SK-N-SH (cell line): Measurements from ENCODE around the gene ALDH1L1. TPM values are rescaled to one million over a fixed set of nuclear protein-coding genes. Genes with fewer than 3 reads are reported as not detected.
A peak's percentile ranks its signal among the peaks of the same experiment; 100 is the strongest.

Experiments used
- CTCF ChIA-PET: fragments of 300-600, 350-600 bp; formaldehyde crosslinking; extraction: SDS; loops from one replicate; lab custom pipeline; 2021; lab: Yijun Ruan, JAX
- POLR2A ChIA-PET: fragments of 350-600 bp; sonication (Branson Sonifier 250); formaldehyde crosslinking; extraction: SDS; loops from one replicate; lab custom pipeline; 2020; ENCODE audit warnings: antibody characterized with exemption, inconsistent platforms; lab: Yijun Ruan, JAX
- DNase-seq: peaks from one replicate; pipeline ENCODE4 v3.0.0; 2012
- H2AFZ ChIP-seq: fragments of 200-600 bp; sonication (generic); 2 replicates; pipeline ENCODE4 v1.8.1; 2016; ENCODE audit warnings: antibody characterized with exemption, mild to moderate bottlenecking, low read depth
- H3F3A ChIP-seq: fragments of 200-600 bp; sonication (generic); replicated peaks from 2 replicates; pipeline ENCODE3; 2016; ENCODE audit warnings: antibody characterized with exemption, mild to moderate bottlenecking; ENCODE audit not compliant: insufficient read depth
- H3K27ac ChIP-seq, 2 experiments: fragments of 200-500 bp in 1 of 2; fragments of 200-600 bp in 1 of 2; sonication (Bioruptor generic) in 1 of 2; sonication (generic), shearing (Covaris generic) in 1 of 2; 2 replicates each; pipeline versions ENCODE4 v1.5.1 to v1.6.1; 2014 to 2016; ENCODE audit warnings: low read depth in 2 of 2, inconsistent platforms in 1 of 2, low read length in 1 of 2, mild to moderate bottlenecking in 1 of 2, mixed read lengths in 1 of 2
- H3K27me3 ChIP-seq: fragments of 200-600 bp; sonication (generic), shearing (Covaris generic); 2 replicates; pipeline ENCODE4 v1.6.1; 2016; ENCODE audit warnings: mixed run types; ENCODE audit not compliant: insufficient read depth
- H3K36me3 ChIP-seq, 2 experiments: fragments of 200-500 bp in 1 of 2; fragments of 200-600 bp in 1 of 2; sonication (Bioruptor generic) in 1 of 2; sonication (generic) in 1 of 2; replicated peaks in 1 of 2; 2 replicates each; pipeline versions ENCODE3 to v1.5.1; 2014 to 2016; ENCODE audit warnings: low read length in 1 of 2, mild to moderate bottlenecking in 1 of 2; ENCODE audit not compliant: insufficient read depth in 2 of 2, control insufficient read depth in 1 of 2
- H3K4me1 ChIP-seq, 2 experiments: fragments of 200-500 bp in 1 of 2; fragments of 200-600 bp in 1 of 2; sonication (Bioruptor generic) in 1 of 2; sonication (generic), shearing (Covaris generic) in 1 of 2; 2 replicates each; pipeline versions ENCODE4 v1.5.1 to v1.6.1; 2014 to 2016; ENCODE audit warnings: low read depth in 1 of 2, low read length in 1 of 2, mixed run types in 1 of 2; ENCODE audit not compliant: insufficient read depth in 2 of 2, control insufficient read depth in 1 of 2
- H3K4me2 ChIP-seq: fragments of 200-600 bp; sonication (generic), shearing (Covaris generic); 2 replicates; pipeline ENCODE4 v1.6.1; 2017; ENCODE audit warnings: mixed run types
- H3K4me3 ChIP-seq, 2 experiments: fragments of 200-500 bp in 1 of 2; fragments of 200-600 bp in 1 of 2; sonication (Bioruptor generic) in 1 of 2; sonication (generic), shearing (Covaris generic) in 1 of 2; 2 replicates each; pipeline versions ENCODE4 v1.5.1 to v1.8.1; 2014 to 2016; ENCODE audit warnings: low read depth in 2 of 2, inconsistent platforms in 1 of 2, low read length in 1 of 2, mild to moderate bottlenecking in 1 of 2, mixed read lengths in 1 of 2, moderate library complexity in 1 of 2
- H3K79me2 ChIP-seq: fragments of 200-600 bp; sonication (generic); 2 replicates; pipeline ENCODE4 v1.8.1; 2017; ENCODE audit warnings: mild to moderate bottlenecking; ENCODE audit not compliant: insufficient read depth
- H3K9ac ChIP-seq: fragments of 200-600 bp; sonication (generic); 2 replicates; pipeline ENCODE4 v1.6.1; 2017; ENCODE audit warnings: mixed run types
- H3K9me2 ChIP-seq: fragments of 200-600 bp; sonication (generic); 2 replicates; pipeline ENCODE4 v1.6.1; 2017; ENCODE audit warnings: mixed run types
- H3K9me3 ChIP-seq: fragments of 200-600 bp; sonication (generic); 2 replicates; pipeline ENCODE4 v1.6.1; 2017; ENCODE audit warnings: mixed run types, mild to moderate bottlenecking, moderate library complexity
- H4K20me1 ChIP-seq: fragments of 200-600 bp; sonication (generic); 2 replicates; pipeline ENCODE4 v1.6.1; 2017; ENCODE audit warnings: mild to moderate bottlenecking, mixed run types; ENCODE audit not compliant: insufficient read depth
- CHD2 ChIP-seq: fragments of 150-350 bp; IDR thresholded peaks from 2 replicates; pipeline ENCODE4 v1.6.1; 2018; ENCODE audit warnings: low read length; ENCODE audit not compliant: partially characterized antibody
- ELF1 ChIP-seq: IDR thresholded peaks from 2 replicates; pipeline ENCODE4 v1.4.0; 2012
- EP300 ChIP-seq, 2 experiments: IDR thresholded peaks; 2 replicates each; pipeline versions ENCODE4 v1.4.0 to v1.6.1; 2012; ENCODE audit warnings: borderline replicate concordance in 1 of 2, low read depth in 1 of 2, low read length in 1 of 2
- FOSL2 ChIP-seq: IDR thresholded peaks from 2 replicates; pipeline ENCODE4 v1.4.0; 2012; ENCODE audit warnings: low read depth, mild to moderate bottlenecking, moderate library complexity, borderline replicate concordance
- FOXJ3 ChIP-seq: sonication (generic); formaldehyde crosslinking; IDR thresholded peaks from 2 replicates; pipeline ENCODE4 v1.5.1; 2020; ENCODE audit warnings: mild to moderate bottlenecking, missing genetic modification reagents
- FOXM1 ChIP-seq: IDR thresholded peaks from 2 replicates; pipeline ENCODE4 v1.4.0; 2012; ENCODE audit warnings: low read depth, mild to moderate bottlenecking
- GABPA ChIP-seq: IDR thresholded peaks from 2 replicates; pipeline ENCODE4 v1.4.0; 2012; ENCODE audit warnings: low read depth, mild to moderate bottlenecking
- MEF2A ChIP-seq: IDR thresholded peaks from 2 replicates; pipeline ENCODE4 v1.4.0; 2012; ENCODE audit warnings: low read depth, borderline replicate concordance
- NRF1 ChIP-seq: IDR thresholded peaks from 2 replicates; pipeline ENCODE4 v1.6.1; 2012; ENCODE audit warnings: low read depth, mild to moderate bottlenecking, low read length
- POLR2AphosphoS5 ChIP-seq: IDR thresholded peaks from 2 replicates; pipeline ENCODE4 v1.6.1; 2012; ENCODE audit warnings: low read depth, low read length
- RCOR1 ChIP-seq: fragments of 150-350 bp; IDR thresholded peaks from 2 replicates; pipeline ENCODE4 v1.6.1; 2017; ENCODE audit warnings: antibody characterized with exemption, low read length
- RFX5 ChIP-seq: IDR thresholded peaks from 2 replicates; pipeline ENCODE4 v1.6.1; 2012; ENCODE audit warnings: mild to moderate bottlenecking, improper control_type of control experiment, low read length
- SIN3A ChIP-seq: IDR thresholded peaks from 2 replicates; pipeline ENCODE4 v1.6.1; 2012; ENCODE audit warnings: low read depth, mild to moderate bottlenecking, low read length, moderate library complexity, borderline replicate concordance
- SMC3 ChIP-seq: IDR thresholded peaks from 2 replicates; pipeline ENCODE4 v1.6.1; 2012; ENCODE audit warnings: low read depth, low read length, improper control_type of control experiment
- TEAD4 ChIP-seq: IDR thresholded peaks from 2 replicates; pipeline ENCODE4 v1.4.0; 2012; ENCODE audit warnings: mild to moderate bottlenecking, borderline replicate concordance; ENCODE audit not compliant: insufficient read depth
- WGBS: methylation state at CpG from one replicate; pipeline ENCODE4 v1.1.6; 2017; ENCODE audit warnings: low lambda C conversion rate; 5-methylcytosine and 5-hydroxymethylcytosine counted together
- polyA plus RNA-seq, 3 experiments: library from polyadenylated mRNA; depleted of rRNA; stranded (reverse); fragments of >200 nt; gene quantifications; 2 replicates each; pipeline ENCODE4 v1.2.3, GENCODE V29; 2012
- TF ChIP-seq, protein P1 (sequence below): fragments of 150-350 bp; IDR thresholded peaks from 2 replicates; pipeline ENCODE4 v1.6.1; 2016; ENCODE audit warnings: mild to moderate bottlenecking, low read depth, low read length
- TF ChIP-seq, protein P2 (sequence below): IDR thresholded peaks from 2 replicates; pipeline ENCODE4 v1.4.0; 2012; ENCODE audit warnings: low read depth, borderline replicate concordance

Gene ALDH1L1
- polyA plus RNA-seq, 1 of the 3 experiments (the other 2 are of a cell fraction), result not detected

DNA sequence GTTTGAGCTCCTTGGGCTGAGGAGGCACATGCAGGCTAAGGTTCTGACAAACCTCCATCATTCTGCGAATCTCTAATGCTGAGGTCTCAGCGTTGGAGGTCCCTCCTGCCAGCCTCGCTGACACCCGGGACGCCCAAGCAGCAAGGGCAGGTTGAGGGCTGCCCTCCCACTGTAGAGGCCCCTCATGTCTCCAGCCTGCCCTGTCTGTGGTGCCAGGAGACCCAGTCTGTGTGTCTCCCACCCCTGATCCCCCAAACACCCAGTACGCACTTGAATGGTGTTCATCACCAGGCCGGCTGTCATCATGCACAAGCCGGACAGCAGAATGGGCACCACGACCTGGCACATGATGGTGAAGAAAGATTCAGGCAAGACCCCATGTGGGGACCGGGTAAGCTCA, 124.3 kb downstream of the ALDH1L1 start:
- WGBS, result 84% methylated on average over 9 of the region's 10 CpGs

GRCh38 chr3:126054870-126055269, 125.5 kb downstream of the ALDH1L1 start:
- 97% methylated on average over 2 of the region's 5 CpGs for WGBS
- no peaks in the 10 kb centered on the region for H3K27me3 ChIP-seq
- H3K4me3 ChIP-seq, result no peak overlapping the region
- no peaks in the 10 kb centered on the region for H3F3A ChIP-seq
- H4K20me1 ChIP-seq, result no peaks in the 10 kb centered on the region
- no peak for DNase-seq
- no peak overlapping the region for H3K27ac ChIP-seq
- H3K9ac ChIP-seq, result no peak overlapping the region
- no peaks in the 10 kb centered on the region for H3K79me2 ChIP-seq
- no peak overlapping the region for H2AFZ ChIP-seq
- POLR2A ChIA-PET, result no interaction called here
- peaks cover 0 to 8% of the 10 kb centered on the region in 2 experiments; a peak in 1 of 4 replicates for H3K4me1 ChIP-seq
- H3K9me3 ChIP-seq, result no peaks in the 10 kb centered on the region
- no peaks in the 10 kb centered on the region for H3K9me2 ChIP-seq
- TF ChIP-seq TEAD4 (no peak), NRF1 (no peak), RFX5 (no peak), RCOR1 (no peak), FOSL2 (no peak), FOXJ3 (CRISPR knock-in tag) (no peak), SIN3A (no peak), ELF1 (no peak), CHD2 (no peak), FOXM1 (no peak), SMC3 (no peak), MEF2A (no peak), EP300 (IDR thresholded peaks at IDR 0.05; ENCODE audit: borderline replicate concordance in 1 of 2, low read depth in 1 of 2, low read length in 1 of 2) (no peak), GABPA (no peak)
- TF ChIP-seq, protein P1, sequence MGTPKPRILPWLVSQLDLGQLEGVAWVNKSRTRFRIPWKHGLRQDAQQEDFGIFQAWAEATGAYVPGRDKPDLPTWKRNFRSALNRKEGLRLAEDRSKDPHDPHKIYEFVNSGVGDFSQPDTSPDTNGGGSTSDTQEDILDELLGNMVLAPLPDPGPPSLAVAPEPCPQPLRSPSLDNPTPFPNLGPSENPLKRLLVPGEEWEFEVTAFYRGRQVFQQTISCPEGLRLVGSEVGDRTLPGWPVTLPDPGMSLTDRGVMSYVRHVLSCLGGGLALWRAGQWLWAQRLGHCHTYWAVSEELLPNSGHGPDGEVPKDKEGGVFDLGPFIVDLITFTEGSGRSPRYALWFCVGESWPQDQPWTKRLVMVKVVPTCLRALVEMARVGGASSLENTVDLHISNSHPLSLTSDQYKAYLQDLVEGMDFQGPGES, result no peak
- TF ChIP-seq, protein P2, sequence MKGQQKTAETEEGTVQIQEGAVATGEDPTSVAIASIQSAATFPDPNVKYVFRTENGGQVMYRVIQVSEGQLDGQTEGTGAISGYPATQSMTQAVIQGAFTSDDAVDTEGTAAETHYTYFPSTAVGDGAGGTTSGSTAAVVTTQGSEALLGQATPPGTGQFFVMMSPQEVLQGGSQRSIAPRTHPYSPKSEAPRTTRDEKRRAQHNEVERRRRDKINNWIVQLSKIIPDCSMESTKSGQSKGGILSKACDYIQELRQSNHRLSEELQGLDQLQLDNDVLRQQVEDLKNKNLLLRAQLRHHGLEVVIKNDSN, result no peak
- TF ChIP-seq, all 33 proteins: peak for 0
- CTCF ChIA-PET, result no interaction called here
- Histone ChIP-seq H3K4me2 (no peak overlapping the region), H3K36me3 (no peaks in the 10 kb centered on the region)

More for the DNA sequence above, 124.3 kb downstream of the ALDH1L1 start:
- CTCF ChIA-PET, result no interaction called here
- H3K9me2 ChIP-seq, result no peaks in the 10 kb centered on the region
- TF ChIP-seq MEF2A, result no peak
- no peak for TF ChIP-seq POLR2AphosphoS5
- TF ChIP-seq, all 33 proteins: peak for 0
- peak; percentile 2 for DNase-seq
- Histone ChIP-seq H3F3A (no peaks in the 10 kb centered on the region), H4K20me1 (no peaks in the 10 kb centered on the region), H3K79me2 (no peaks in the 10 kb centered on the region), H3K27ac (no peak overlapping the region), H2AFZ (no peak overlapping the region), H3K4me2 (no peak overlapping the region), H3K9me3 (no peaks in the 10 kb centered on the region), H3K4me1 (peaks cover 0 to 8% of the 10 kb centered on the region in 2 experiments; a peak in 1 of 4 replicates), H3K9ac (no peak overlapping the region), H3K27me3 (no peaks in the 10 kb centered on the region), H3K36me3 (no peaks in the 10 kb centered on the region), H3K4me3 (no peak overlapping the region)
- POLR2A ChIA-PET, result no interaction called here
